Activated CD8-positive, alpha-beta memory T cell treated with anti-CD3 and anti-CD28 coated beads for 48 hours (primary cell): ENCODE measurements around the gene MYL3.

Experiments
- DNase-seq, 3 experiments: peaks; one replicate each; pipeline ENCODE4 v3.0.0-alpha.2; 2020; ENCODE audit warnings: low read depth in 2 of 3, low spot score in 2 of 3

MYL3 gene

GRCh38 chr3:46899151-46900006 is 36.1 kb upstream of the MYL3 start:
- DNase-seq: no peak

DNA sequence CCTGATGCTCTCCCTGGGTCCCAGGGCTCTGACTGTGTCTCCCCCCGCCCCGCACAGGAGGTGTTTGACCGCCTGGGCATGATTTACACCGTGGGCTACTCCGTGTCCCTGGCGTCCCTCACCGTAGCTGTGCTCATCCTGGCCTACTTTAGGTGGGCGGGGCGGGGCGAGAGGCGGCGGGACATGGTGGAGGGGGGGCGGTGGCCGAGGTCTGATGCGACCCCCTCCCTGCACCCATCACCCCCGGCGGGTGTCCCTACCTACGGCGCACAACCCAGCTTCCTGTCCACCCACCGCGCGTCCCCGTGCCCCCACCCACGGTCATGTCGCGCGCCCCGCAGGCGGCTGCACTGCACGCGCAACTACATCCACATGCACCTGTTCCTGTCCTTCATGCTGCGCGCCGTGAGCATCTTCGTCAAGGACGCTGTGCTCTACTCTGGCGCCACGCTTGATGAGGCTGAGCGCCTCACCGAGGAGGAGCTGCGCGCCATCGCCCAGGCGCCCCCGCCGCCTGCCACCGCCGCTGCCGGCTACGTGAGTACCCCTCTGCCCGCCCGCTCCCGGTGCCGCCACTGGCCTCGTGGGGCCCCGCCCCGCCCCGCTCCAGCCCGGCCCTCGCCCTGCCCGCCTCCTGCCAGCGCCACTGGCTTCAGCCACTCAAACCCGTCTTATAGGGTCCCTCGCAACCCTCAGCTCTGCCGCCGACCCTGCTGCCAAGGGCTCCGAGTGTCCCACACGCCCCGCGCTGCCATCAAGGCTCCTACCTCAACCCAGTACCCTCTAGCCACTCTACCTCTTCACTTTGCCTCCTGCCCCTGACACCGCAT is 35.3 kb upstream of the MYL3 start:
- DNase-seq: no peak

DNA sequence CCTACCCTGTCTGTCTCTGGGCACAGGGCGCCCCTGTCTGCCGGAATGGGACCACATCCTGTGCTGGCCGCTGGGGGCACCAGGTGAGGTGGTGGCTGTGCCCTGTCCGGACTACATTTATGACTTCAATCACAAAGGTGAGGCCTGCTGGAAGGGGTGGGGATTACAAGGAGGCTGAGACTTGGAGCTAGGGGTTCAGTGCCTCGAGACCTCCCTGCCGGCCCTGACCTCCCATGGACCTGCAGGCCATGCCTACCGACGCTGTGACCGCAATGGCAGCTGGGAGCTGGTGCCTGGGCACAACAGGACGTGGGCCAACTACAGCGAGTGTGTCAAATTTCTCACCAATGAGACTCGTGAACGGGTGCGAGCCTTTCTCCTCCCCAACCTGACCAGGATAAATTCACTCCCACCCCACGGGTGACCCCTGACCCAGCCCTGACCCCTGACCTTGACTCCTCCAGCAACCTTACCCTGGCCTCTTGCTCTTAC is 34.6 kb upstream of the MYL3 start:
- no peak for DNase-seq

DNA sequence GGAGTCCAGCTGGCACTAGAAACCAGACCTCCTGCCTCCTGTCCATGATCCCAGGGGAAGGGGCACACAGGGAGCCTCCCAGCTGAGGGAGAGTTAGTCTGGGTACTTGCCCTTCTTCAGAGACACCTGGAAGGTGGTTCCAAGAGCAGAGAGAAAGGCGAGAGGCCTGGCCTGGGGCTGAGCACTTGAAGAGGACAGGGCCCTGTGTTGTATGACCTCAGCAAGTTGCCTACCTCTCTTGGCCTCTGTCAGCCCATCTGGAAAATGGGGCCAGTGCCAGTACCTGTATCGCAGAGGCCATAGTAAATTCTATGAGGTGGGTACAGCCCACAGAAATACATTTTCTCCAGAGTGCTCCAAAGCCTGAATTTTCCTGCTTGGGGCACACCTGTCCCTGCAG is 33.8 kb upstream of the MYL3 start:
- DNase-seq: no peak

GRCh38 chr3:46896386-46896785 is 33.1 kb upstream of the MYL3 start:
- no peak for DNase-seq

DNA sequence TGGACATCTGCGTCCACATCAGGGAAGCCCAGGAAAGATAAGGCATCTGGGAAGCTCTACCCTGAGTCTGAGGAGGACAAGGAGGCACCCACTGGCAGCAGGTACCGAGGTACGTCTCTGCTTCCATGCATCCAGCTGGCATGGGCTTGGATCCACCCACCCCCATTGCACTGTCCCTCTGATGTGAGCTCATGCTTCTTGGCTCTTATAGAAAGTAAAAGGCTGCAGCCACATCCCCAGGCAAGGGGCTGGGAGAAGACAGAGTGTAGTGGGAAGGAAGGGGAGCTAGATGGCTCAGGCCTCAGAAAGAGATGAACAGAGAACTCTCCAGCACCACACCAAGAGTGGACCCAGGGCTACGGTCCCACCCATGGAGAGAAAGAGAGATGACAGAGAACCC is 32.5 kb upstream of the MYL3 start:
- DNase-seq: no peak

DNA sequence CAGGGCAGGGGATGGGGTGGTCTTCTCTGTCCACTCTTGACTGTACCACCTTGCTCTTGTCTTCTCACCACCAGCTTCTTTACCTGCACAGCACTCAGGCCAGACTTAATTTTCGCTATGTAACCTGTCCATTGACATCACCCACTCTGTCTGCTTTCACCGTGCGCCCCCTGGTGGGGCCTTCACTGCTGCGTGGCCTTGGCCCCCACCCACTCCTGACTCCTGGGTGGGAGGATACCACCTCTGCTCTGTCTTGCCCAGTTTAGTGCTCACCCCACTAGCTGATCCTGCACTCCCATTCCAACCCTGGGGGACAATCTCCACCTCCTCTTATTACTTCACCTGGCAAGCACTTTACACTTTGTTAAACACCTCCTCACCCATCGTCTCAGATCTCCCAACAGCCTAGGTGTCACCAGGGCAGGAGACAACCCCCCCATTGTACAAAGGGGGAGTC is 32.0 kb upstream of the MYL3 start:
- peak; percentile 46 to 67 (median 61) for DNase-seq

DNA sequence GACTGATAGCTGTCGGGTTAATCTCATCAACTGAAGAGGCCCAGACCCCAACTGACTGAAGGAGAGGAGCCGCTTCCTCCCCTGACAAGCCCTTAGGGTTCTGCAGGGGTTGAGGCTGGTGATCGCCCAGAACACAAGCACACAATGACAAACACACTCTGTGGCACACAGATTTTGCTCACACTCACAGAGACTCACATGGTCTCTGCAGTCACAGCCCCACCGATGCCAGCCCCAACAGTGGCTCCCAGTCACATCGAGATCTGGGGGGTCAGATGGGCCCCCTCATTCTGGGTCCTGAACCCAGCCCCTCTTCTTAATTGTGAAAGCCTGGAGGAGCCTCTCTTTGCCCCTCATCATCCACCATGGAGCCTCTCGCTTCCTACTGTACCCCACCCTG is 31.0 kb upstream of the MYL3 start:
- no peak for DNase-seq

DNA sequence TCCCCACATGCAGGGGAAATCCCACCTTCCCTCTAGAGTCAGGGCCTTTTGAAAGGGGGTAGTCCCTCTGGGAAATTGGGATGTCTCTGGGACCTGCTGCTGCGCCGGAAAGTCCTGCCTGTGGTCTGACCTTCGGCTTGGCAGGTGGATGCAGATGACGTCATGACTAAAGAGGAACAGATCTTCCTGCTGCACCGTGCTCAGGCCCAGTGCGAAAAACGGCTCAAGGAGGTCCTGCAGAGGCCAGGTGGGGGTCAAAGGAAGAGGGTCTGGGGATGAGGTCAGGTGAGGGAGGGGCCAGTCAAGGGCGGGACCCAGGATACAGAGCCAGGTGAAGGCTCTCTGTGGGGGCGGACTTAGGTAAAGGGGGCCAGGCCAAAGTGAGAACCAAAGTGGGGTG is 30.5 kb upstream of the MYL3 start:
- DNase-seq: no peak

- no peak for DNase-seq
Observed at GRCh38 chr3:46893146-46893748, 30.0 kb upstream of the MYL3 start.

GRCh38 chr3:46892285-46893145 is 29.3 kb upstream of the MYL3 start:
- DNase-seq: no peak

DNA sequence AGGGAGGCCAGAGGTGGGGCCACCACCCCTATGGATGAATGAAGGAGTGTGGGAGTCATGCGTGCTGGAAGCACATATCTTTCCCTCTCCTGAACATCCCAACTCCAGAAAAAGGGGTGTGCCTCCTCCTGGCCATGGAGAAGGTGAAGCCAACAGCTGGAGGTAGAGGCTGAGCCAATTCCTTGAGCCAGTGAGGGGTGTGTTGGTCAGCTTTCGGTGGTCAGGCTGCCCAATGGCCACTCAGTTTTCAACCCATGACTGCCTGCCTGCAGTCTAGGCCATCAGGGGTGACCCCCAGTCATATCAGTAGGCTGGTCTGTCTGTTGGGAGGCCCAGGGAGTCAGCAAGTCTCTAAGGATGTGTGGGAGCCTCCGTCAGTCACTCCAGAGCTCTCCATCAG is 27.9 kb upstream of the MYL3 start:
- no peak for DNase-seq

- no peak for DNase-seq
Observed at GRCh38 chr3:46890132-46890531, 26.9 kb upstream of the MYL3 start.

DNA sequence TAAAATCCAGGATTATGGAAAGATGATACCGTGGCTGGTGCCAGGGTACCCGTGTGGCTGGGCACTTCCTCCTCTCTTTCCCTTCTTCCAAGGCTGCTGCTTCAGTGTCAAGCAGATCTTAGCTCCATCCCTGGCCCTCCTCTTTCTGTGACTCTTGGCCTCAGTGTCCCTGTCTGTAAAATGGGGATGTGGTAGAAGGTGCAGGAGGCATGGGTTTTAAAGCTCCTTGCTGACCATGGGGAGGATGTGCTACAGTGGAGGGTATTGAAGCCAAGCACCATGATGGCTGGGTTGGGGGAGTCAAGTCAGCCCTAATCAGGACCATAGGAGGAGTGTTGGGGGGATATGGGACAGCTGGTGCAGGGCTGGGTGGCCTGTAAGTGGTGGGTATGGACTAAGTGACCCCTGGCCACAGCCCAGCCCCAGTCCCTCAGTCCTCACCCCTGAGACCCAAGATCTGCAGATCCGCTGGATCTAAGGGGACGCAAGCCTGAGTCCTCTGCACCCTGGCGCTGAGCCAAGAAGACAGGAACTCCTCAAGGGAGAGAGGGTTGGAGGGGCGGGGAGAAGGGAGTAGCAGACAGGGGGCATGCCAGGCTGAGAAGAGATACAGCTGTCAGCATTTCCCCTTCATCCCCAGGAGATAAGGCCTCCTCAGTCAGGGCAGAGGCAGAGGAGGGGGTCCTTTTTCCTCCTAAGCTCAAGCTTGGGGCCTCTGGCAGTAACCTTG is 26.3 kb upstream of the MYL3 start:
- no peak for DNase-seq

- DNase-seq: no peak
Observed at GRCh38 chr3:46888705-46889104, 25.5 kb upstream of the MYL3 start.

DNA sequence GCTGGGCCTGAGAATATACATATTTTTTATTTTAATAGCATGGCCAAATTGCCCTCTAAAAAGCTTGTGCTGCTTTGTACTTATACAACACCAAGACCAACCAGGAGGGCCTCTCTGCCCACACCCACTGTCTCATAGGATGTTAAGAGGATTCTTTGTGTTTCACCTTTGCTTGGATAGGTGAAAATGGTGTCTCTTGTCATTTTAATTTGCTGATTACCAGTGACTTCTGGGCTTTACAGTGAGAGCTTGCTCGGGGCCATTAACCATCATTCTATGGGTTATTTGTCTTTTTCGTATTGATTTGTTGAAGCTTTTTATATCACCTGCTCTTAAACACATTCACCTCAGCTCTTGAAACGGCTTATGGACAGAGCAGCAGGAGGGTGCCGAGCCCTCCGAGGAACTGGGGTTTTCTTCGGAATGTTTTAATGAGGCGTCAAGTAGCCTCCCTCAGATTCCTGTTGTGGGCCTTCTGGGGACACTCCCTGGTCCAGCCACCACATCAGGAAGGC is 24.8 kb upstream of the MYL3 start:
- DNase-seq: no peak

- no peak for DNase-seq
Observed at GRCh38 chr3:46885612-46886011, 22.4 kb upstream of the MYL3 start.

- DNase-seq: no peak
Observed at GRCh38 chr3:46884929-46885328, 21.7 kb upstream of the MYL3 start.

- DNase-seq: no peak
Observed at GRCh38 chr3:46884427-46884826, 21.2 kb upstream of the MYL3 start.

- no peak for DNase-seq
Observed at GRCh38 chr3:46883830-46884185, 20.6 kb upstream of the MYL3 start.
